GM23338 (cell line): ENCODE data around the gene PHF5A. TPM values are rescaled to one million over a fixed set of nuclear protein-coding genes. Genes with fewer than 3 reads are reported as not detected.

Source experiments
- ATAC-seq: fragments of 200-7000 bp; cut with Tn5 transposase; 3 replicates; pipeline ENCODE4 v1.9.1; 2020
- DNase-seq: peaks from one replicate; pipeline ENCODE4 v3.0.0-alpha.2; 2015; ENCODE audit warnings: low spot score
- H2AFZ ChIP-seq: fragments of 200-600 bp; sonication (generic); 2 replicates; pipeline ENCODE4 v1.8.0; 2016; ENCODE audit warnings: antibody characterized with exemption, mild to moderate bottlenecking, moderate library complexity
- H3F3A ChIP-seq: fragments of 200-600 bp; sonication (generic); replicated peaks from 2 replicates; pipeline ENCODE4 v1.8.0; 2017; ENCODE audit warnings: antibody characterized with exemption, mixed run types, low read depth
- H3K27ac ChIP-seq: fragments of 200-600 bp; sonication (generic); 2 replicates; pipeline ENCODE4 v1.6.1; 2016; ENCODE audit warnings: low read depth
- H3K27me3 ChIP-seq: fragments of 200-600 bp; sonication (generic); 2 replicates; pipeline ENCODE4 v1.8.0; 2016; ENCODE audit warnings: mild to moderate bottlenecking, mixed run types, moderate library complexity; ENCODE audit not compliant: insufficient read depth
- H3K36me3 ChIP-seq: fragments of 200-600 bp; sonication (generic); 2 replicates; pipeline ENCODE4 v1.8.0; 2016; ENCODE audit warnings: mild to moderate bottlenecking; ENCODE audit not compliant: insufficient read depth
- H3K4me1 ChIP-seq: fragments of 200-600 bp; sonication (generic); 2 replicates; pipeline ENCODE4 v1.8.0; 2016; ENCODE audit warnings: mild to moderate bottlenecking, moderate library complexity; ENCODE audit not compliant: insufficient read depth
- H3K4me2 ChIP-seq: fragments of 200-600 bp; sonication (generic); 2 replicates; pipeline ENCODE4 v1.7.1; 2017; ENCODE audit warnings: mixed run types
- H3K4me3 ChIP-seq: fragments of 200-600 bp; sonication (generic); 2 replicates; pipeline ENCODE4 v1.6.1; 2016; ENCODE audit warnings: mixed run types
- H3K79me2 ChIP-seq: fragments of 200-600 bp; sonication (generic); replicated peaks from 2 replicates; pipeline ENCODE4 v1.8.0; 2017; ENCODE audit warnings: mild to moderate bottlenecking; ENCODE audit not compliant: insufficient read depth
- H3K9me2 ChIP-seq: fragments of 200-600 bp; sonication (generic); 2 replicates; pipeline ENCODE4 v1.8.0; 2017; ENCODE audit not compliant: insufficient read depth
- H4K20me1 ChIP-seq: fragments of 200-600 bp; sonication (generic); replicated peaks from 2 replicates; pipeline ENCODE4 v1.8.0; 2017; ENCODE audit warnings: mild to moderate bottlenecking; ENCODE audit not compliant: insufficient read depth
- H3K27ac Mint-ChIP-seq: 2 replicates; pipeline ENCODE4 v1.8.0; 2020; ENCODE audit warnings: inconsistent platforms, mild to moderate bottlenecking, moderate library complexity, mixed read lengths
- H3K27me3 Mint-ChIP-seq: 3 replicates; pipeline ENCODE4 v1.8.0; 2022; ENCODE audit warnings: low read depth, mild to moderate bottlenecking, moderate library complexity, mixed read lengths, inconsistent platforms; ENCODE audit not compliant: insufficient read depth, poor library complexity
- H3K36me3 Mint-ChIP-seq: 3 replicates; pipeline ENCODE4 v1.8.0; 2021; ENCODE audit warnings: low read depth, mild to moderate bottlenecking, inconsistent platforms, moderate library complexity, mixed read lengths
- H3K4me1 Mint-ChIP-seq: 3 replicates; pipeline ENCODE4 v1.8.0; 2020; ENCODE audit warnings: mild to moderate bottlenecking, inconsistent platforms, mixed read lengths
- H3K4me3 Mint-ChIP-seq: 3 replicates; pipeline ENCODE4 v1.8.0; 2021; ENCODE audit warnings: moderate library complexity, mild to moderate bottlenecking, inconsistent platforms, mixed read lengths
- H3K9me3 Mint-ChIP-seq: 3 replicates; pipeline ENCODE4 v1.8.0; 2020; ENCODE audit warnings: moderate library complexity, mild to moderate bottlenecking, inconsistent platforms, mixed read lengths
- CREB1 ChIP-seq: fragments of 250-450 bp; sonication (Bioruptor Pico); IDR thresholded peaks from 2 replicates; pipeline ENCODE4 v1.5.0; 2020; ENCODE audit warnings: low read depth, mild to moderate bottlenecking, moderate library complexity
- CTCF ChIP-seq, 2 experiments: fragments of 200-600 bp in 1 of 2; sonication (generic) in 1 of 2; conservative IDR thresholded peaks; 2 replicates each; pipeline versions ENCODE4 v1.5.1 to v1.6.1; 2016 to 2017; ENCODE audit warnings: antibody characterized with exemption in 2 of 2, low read depth in 2 of 2, mild to moderate bottlenecking in 2 of 2, moderate library complexity in 1 of 2
- ETS1 ChIP-seq: IDR thresholded peaks from 2 replicates; pipeline ENCODE4 v1.6.1; 2016; ENCODE audit warnings: antibody characterized with exemption
- EZH2 ChIP-seq: fragments of 200-600 bp; sonication (generic); IDR thresholded peaks from one replicate; pipeline ENCODE4 v1.8.0; 2017; ENCODE audit warnings: antibody characterized with exemption, mild to moderate bottlenecking, low read depth; ENCODE audit not compliant: unreplicated experiment
- EZH2phosphoT487 ChIP-seq: fragments of 200-600 bp; sonication (generic); IDR thresholded peaks from one replicate; pipeline ENCODE4 v1.8.1; 2018; ENCODE audit warnings: antibody characterized with exemption; ENCODE audit not compliant: unreplicated experiment
- JUNB ChIP-seq: IDR thresholded peaks from one replicate; pipeline ENCODE4 v1.6.1; 2016; ENCODE audit warnings: antibody characterized with exemption; ENCODE audit not compliant: unreplicated experiment
- NANOG ChIP-seq: IDR thresholded peaks from 2 replicates; pipeline ENCODE4 v1.6.1; 2016; ENCODE audit warnings: antibody characterized with exemption, borderline replicate concordance
- POLR2AphosphoS5 ChIP-seq: IDR thresholded peaks from 2 replicates; pipeline ENCODE4 v1.6.1; 2016; ENCODE audit warnings: antibody characterized with exemption, low read depth
- REST ChIP-seq: IDR thresholded peaks from one replicate; pipeline ENCODE4 v1.6.1; 2018; ENCODE audit warnings: antibody characterized with exemption; ENCODE audit not compliant: unreplicated experiment
- STAT1 ChIP-seq: IDR thresholded peaks from one replicate; pipeline ENCODE4 v1.6.1; 2016; ENCODE audit warnings: antibody characterized with exemption; ENCODE audit not compliant: unreplicated experiment
- ZNF114 ChIP-seq: fragments of 250-450 bp; sonication (Bioruptor Pico); IDR thresholded peaks from 2 replicates; pipeline ENCODE4 v1.5.0; 2020; ENCODE audit warnings: mild to moderate bottlenecking, moderate library complexity
- ZNF331 ChIP-seq: fragments of 250-450 bp; sonication (Bioruptor Pico); IDR thresholded peaks from 2 replicates; pipeline ENCODE4 v1.5.0; 2020; ENCODE audit warnings: low read depth, mild to moderate bottlenecking, moderate library complexity
- ZNF462 ChIP-seq: fragments of 250-450 bp; sonication (Bioruptor Pico); IDR thresholded peaks from 2 replicates; pipeline ENCODE4 v1.5.0; 2020; ENCODE audit warnings: mild to moderate bottlenecking, moderate library complexity
- polyA plus RNA-seq: library from polyadenylated mRNA; unstranded; fragments of >200 nt; fragmentation: Nextera tagmentation; extraction: Ambion mirVana; gene quantifications from 2 replicates; pipeline ENCODE4 v1.2.1, GENCODE V29; 2016
- total RNA-seq: library from RNA; depleted of rRNA; stranded (reverse); fragments of >200 nt; shearing (Covaris generic); gene quantifications from 2 replicates; pipeline ENCODE4 v1.2.3, GENCODE V29; 2014

PHF5A gene
- total and polyA plus RNA-seq, 2 experiments from 2014 or later = 49.4 to 115 TPM

- Mint-ChIP-seq H3K27me3 (peaks cover 13% of the 10 kb centered on the region), H3K4me1 (peaks cover 22% of the 10 kb centered on the region), H3K27ac (no peak overlapping the region), H3K9me3 (no peaks in the 10 kb centered on the region), H3K36me3 (no peaks in the 10 kb centered on the region; the same call in 2 of the 3 replicates), H3K4me3 (no peak overlapping the region)
- H3K4me2 ChIP-seq = no peak overlapping the region
- no peak overlapping the region for H3K4me3 ChIP-seq
- H3K27ac ChIP-seq = no peak overlapping the region
- TF ChIP-seq EZH2phosphoT487 = no peak
- no peak for TF ChIP-seq STAT1
- no peak for TF ChIP-seq CREB1 (CRISPR knock-in tag)
- no peak for TF ChIP-seq POLR2AphosphoS5
- no peak for TF ChIP-seq ZNF331 (CRISPR knock-in tag)
- TF ChIP-seq CTCF (conservative IDR thresholded peaks at IDR 0.05; ENCODE audit: low read depth in 2 of 2) = no peak
- no peak for TF ChIP-seq JUNB
- no peak for TF ChIP-seq NANOG
- no peak for TF ChIP-seq ZNF462 (CRISPR knock-in tag)
- no peak for TF ChIP-seq REST
- no peak for TF ChIP-seq EZH2
- TF ChIP-seq ETS1 = no peak
- TF ChIP-seq ZNF114 (CRISPR knock-in tag) = no peak
- no peak for ATAC-seq
- H3K4me1 ChIP-seq = peaks cover 14% of the 10 kb centered on the region
- H3K27me3 ChIP-seq = no peaks in the 10 kb centered on the region
- no peaks in the 10 kb centered on the region for H4K20me1 ChIP-seq
- DNase-seq = no peak
- H3K36me3 ChIP-seq = no peaks in the 10 kb centered on the region
- no peak overlapping the region for H2AFZ ChIP-seq
- H3K9me2 ChIP-seq = no peaks in the 10 kb centered on the region
- no peaks in the 10 kb centered on the region; the same call in 1 of the 2 replicates for H3K79me2 ChIP-seq
- H3F3A ChIP-seq = peaks cover 10% of the 10 kb centered on the region
Measured at GRCh38 chr22:41415554-41415953, 52.9 kb downstream of the PHF5A start.
